ENCODE measurements around the gene GALM.

DNA sequence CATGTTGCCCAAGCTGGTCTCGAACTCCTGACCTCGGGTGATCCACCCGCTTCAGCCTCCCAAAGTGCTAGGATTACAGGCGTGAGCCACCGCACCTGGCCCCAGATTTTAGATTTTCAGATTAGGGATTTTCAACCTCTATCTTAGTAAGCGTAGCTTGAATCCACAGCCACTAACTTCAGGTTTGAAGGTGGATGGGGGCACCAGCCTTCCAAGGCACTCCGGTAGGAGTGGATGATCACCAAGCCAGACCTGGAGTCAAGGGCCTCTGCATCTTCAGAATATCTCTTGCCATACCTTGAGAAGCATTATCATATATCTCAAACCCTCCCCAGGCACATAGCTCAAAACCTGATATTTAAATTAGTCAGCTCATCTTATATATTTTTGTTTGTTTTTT is 17.9 kb downstream of the GALM start:
- TF ChIP-seq, protein P1, sequence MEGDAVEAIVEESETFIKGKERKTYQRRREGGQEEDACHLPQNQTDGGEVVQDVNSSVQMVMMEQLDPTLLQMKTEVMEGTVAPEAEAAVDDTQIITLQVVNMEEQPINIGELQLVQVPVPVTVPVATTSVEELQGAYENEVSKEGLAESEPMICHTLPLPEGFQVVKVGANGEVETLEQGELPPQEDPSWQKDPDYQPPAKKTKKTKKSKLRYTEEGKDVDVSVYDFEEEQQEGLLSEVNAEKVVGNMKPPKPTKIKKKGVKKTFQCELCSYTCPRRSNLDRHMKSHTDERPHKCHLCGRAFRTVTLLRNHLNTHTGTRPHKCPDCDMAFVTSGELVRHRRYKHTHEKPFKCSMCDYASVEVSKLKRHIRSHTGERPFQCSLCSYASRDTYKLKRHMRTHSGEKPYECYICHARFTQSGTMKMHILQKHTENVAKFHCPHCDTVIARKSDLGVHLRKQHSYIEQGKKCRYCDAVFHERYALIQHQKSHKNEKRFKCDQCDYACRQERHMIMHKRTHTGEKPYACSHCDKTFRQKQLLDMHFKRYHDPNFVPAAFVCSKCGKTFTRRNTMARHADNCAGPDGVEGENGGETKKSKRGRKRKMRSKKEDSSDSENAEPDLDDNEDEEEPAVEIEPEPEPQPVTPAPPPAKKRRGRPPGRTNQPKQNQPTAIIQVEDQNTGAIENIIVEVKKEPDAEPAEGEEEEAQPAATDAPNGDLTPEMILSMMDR (IDR thresholded peaks at IDR 0.05 in 8 of 11, conservative IDR thresholded peaks at IDR 0.05 in 3 of 11), result no peak
- TF ChIP-seq POLR2A (IDR thresholded peaks at IDR 0.05) (no peak), POLR2AphosphoS5 (IDR thresholded peaks at IDR 0.05) (no peak)

Data from spleen (tissue), 7 donors.